ENCODE measurements around the gene CCDC121.

CCDC121 gene

DNA sequence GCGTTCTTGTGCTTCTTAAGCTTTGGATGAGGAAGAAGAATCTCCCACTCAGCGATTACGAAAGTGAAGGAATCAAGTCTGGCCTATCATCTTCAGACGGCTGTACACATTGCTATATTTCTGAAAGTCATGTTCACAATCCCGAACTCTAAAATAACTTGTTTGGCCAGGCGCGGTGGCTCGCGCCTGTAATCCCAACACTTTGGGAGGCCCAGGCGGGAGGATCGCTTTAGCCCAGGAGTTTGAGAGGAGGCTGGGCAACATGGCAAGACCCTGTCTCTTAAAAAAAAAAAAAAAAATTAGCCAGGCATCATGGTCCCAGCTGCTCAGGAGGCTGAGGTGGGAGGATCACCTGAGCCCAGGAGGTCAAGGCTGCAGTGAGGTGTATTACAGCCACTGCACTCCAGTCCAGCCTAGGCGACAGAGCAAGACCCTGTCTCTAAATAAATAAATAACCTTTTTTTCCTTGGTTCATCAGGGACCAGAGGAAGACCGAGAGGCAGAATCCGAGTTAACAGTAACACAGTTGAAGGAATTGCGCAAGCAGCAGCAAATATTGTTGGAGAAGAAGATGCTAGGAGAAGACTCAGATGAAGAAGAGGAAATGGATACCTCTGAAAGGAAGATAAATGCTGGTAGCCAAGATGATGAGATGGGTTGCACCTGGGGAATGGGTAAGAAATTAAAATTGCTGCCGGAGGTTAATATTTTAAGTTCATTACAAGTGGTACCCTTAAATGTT lies 36.0 kb upstream of the CCDC121 start:
- no peak for DNase-seq
- Histone ChIP-seq H3K9me3 (no peaks in the 10 kb centered on the region), H3K36me3 (peaks cover 47 to 53% (median 50%) of the 10 kb centered on the region in 3 donors), H3K27ac (peak overlapping the region in 1 of 2 donors; percentile 95), H3K4me1 (peaks cover 0 to 37% (median 21%) of the 10 kb centered on the region in 4 donors), H3K4me3 (peak overlapping the region; percentile 72 to 92), H3K27me3 (no peaks in the 10 kb centered on the region)
- intact Hi-C loops (cut with DNase I; ENCODE audit: low total_unique reads), result no loop called here
- TF ChIP-seq, protein P1, sequence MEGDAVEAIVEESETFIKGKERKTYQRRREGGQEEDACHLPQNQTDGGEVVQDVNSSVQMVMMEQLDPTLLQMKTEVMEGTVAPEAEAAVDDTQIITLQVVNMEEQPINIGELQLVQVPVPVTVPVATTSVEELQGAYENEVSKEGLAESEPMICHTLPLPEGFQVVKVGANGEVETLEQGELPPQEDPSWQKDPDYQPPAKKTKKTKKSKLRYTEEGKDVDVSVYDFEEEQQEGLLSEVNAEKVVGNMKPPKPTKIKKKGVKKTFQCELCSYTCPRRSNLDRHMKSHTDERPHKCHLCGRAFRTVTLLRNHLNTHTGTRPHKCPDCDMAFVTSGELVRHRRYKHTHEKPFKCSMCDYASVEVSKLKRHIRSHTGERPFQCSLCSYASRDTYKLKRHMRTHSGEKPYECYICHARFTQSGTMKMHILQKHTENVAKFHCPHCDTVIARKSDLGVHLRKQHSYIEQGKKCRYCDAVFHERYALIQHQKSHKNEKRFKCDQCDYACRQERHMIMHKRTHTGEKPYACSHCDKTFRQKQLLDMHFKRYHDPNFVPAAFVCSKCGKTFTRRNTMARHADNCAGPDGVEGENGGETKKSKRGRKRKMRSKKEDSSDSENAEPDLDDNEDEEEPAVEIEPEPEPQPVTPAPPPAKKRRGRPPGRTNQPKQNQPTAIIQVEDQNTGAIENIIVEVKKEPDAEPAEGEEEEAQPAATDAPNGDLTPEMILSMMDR (IDR thresholded peaks at IDR 0.05), result no peak

DNA sequence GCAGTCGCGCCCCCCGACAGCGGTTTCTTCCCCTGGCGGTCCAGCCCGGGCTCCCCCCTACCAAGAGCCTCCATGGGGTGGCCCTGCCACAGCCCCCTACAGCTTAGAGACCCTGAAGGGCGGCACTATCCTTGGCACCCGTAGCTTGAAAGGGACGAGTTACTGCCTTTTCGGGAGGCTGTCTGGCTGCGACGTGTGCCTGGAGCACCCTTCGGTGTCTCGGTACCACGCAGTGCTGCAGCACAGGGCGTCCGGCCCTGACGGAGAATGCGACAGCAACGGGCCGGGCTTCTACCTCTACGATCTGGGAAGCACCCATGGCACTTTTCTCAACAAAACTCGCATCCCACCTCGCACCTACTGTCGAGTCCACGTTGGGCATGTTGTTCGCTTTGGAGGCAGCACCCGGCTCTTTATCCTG lies 35.4 kb upstream of the CCDC121 start:
- H3K4me1 ChIP-seq, result peaks cover 0 to 41% (median 21%) of the 10 kb centered on the region in 4 donors
- no peaks in the 10 kb centered on the region for H3K27me3 ChIP-seq
- H3K36me3 ChIP-seq, result peaks cover 47 to 53% (median 49%) of the 10 kb centered on the region in 3 donors
- intact Hi-C loops (cut with DNase I; ENCODE audit: low total_unique reads), result no loop called here
- H3K4me3 ChIP-seq, result peak overlapping the region; percentile 72 to 92
- TF ChIP-seq, protein P1 (IDR thresholded peaks at IDR 0.05), result no peak
- H3K27ac ChIP-seq, result peak overlapping the region; percentile 87 to 95
- H3K9me3 ChIP-seq, result no peaks in the 10 kb centered on the region
- DNase-seq, result no peak

DNA sequence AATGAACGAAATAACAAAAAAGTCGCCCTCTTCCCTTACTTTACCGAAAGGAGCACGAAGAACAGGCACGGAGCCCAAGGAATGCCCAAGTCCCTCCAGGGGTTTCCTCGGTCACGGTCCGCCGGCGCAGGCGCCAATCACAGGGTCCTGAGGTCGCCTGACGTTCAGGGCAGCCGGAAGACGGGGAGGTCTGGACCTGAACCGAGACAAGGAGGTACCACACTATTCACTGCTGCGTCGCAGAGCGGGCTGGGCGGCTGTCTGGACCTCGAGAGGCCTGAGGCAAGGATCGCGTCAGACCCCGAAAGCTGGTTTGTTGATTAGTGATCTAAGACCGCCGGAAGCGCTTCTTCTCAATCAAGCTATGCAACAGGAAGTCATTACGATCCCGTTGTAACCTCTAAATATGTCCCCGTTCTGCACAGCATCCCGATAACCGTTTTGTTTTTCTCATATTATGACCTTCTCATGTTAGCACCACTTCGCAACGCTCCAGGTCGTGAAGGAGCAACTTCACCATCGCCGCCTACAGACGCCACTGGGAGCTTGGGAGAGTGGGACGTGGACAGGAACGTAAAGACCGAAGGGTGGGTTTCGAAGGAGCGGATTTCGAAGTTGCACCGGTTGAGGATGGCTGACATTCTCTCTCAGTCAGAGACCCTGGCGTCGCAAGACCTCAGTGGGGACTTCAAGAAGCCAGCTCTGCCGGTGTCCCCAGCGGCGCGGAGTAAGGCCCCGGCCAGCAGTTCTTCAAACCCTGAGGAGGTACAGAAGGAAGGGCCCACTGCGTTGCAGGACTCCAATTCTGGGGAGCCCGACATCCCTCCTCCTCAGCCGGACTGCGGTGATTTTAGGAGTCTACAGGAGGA lies 34.7 kb upstream of the CCDC121 start, which contains the start of the genes SLC4A1AP and SUPT7L:
SLC4A1AP (plus strand) TSS at position 605 of the 869 bp plus-strand sequence; CDS start at position 631, 26 bp downstream.
SUPT7L (minus strand) TSS at position 330 of the 869 bp plus-strand sequence. CDS start 1,422 bp downstream, outside the sequence.
- peaks cover 45 to 49% (median 48%) of the 10 kb centered on the region in 3 donors for H3K36me3 ChIP-seq
- H3K4me3 ChIP-seq, result peak within 1 kb of the TSS; percentile 72 to 92
- intact Hi-C loops (cut with DNase I; ENCODE audit: low total_unique reads), result no loop called here
- no peaks in the 10 kb centered on the region for H3K27me3 ChIP-seq
- TF ChIP-seq, protein P1 (IDR thresholded peaks at IDR 0.05), result no peak
- peak; percentile 60 to 82 for DNase-seq
- H3K9me3 ChIP-seq, result no peaks in the 10 kb centered on the region
- peaks cover 0 to 43% (median 21%) of the 10 kb centered on the region in 4 donors for H3K4me1 ChIP-seq
- H3K27ac ChIP-seq, result peak within 1 kb of the TSS; percentile 87 to 95

DNA sequence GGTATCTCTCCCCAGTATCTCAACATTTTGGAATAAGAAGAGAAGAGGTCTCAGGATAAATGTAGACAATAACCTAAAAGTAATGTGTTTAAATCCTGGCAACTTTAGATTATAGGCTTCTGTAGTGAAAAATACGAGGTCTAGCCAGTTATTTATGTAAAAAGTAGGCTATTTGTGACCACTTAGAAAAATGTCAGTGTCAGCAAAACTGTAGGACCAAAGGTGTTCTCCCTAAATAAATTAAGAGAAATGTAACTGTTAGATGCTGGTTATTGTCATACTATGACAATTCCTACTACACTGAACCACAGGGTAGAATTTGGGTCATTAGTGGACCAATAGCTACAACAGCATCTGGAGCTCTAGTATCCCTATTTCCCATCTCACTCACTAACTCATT lies 32.6 kb upstream of the CCDC121 start:
- H3K4me1 ChIP-seq, result peaks cover 0 to 41% (median 21%) of the 10 kb centered on the region in 4 donors
- DNase-seq, result no peak
- H3K9me3 ChIP-seq, result no peaks in the 10 kb centered on the region
- H3K27ac ChIP-seq, result no peak overlapping the region
- no peak overlapping the region for H3K4me3 ChIP-seq
- TF ChIP-seq, protein P1 (IDR thresholded peaks at IDR 0.05), result no peak
- intact Hi-C loops (cut with DNase I; ENCODE audit: low total_unique reads), result no loop called here
- no peaks in the 10 kb centered on the region for H3K27me3 ChIP-seq
- H3K36me3 ChIP-seq, result peaks cover 42 to 50% (median 45%) of the 10 kb centered on the region in 3 donors

DNA sequence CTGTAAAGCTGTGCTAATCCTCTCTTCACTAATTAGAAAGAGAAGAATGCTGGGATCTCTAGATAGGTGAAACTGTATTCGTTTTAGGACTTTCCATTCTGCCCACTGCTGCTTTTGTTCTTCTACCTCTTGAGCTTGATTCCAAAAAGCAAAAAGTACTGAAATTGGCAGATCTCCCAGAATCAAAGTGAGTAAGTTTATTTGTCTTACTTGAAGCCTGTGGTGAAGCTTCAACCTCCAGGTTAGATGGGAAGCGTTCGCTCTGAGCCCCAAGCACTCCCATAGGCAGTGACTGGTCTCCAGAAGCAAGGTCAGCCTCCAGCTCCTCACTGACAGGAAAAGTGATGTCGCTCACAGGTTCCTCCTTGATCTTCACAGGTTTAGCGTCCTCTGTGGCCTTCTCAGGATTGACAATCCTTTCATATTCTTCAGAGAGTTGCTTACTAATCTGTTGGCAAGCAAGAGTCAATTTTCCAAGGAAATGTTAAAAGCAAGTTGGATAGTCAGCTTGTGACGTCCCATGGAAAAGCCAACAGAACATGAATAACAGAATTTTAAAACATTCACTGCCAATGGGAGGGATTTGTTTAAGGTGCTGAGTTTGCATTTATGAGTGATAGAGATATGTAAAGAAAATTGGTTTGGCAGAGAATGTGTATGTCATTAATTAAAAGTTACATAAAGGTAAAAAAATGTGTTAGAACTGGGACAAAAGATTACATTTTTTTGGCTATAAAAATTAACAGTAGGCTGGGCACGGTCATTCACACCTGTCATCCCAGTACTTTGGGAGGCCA lies 26.5 kb upstream of the CCDC121 start:
- Histone ChIP-seq H3K27ac (no peak overlapping the region), H3K4me1 (peaks cover 0 to 6% (median 0%) of the 10 kb centered on the region in 4 donors), H3K9me3 (no peaks in the 10 kb centered on the region), H3K4me3 (no peak overlapping the region), H3K27me3 (no peaks in the 10 kb centered on the region), H3K36me3 (peaks cover 75 to 94% (median 87%) of the 10 kb centered on the region in 3 donors)
- TF ChIP-seq, protein P1 (IDR thresholded peaks at IDR 0.05), result no peak
- DNase-seq, result no peak
- intact Hi-C loops (cut with DNase I; ENCODE audit: low total_unique reads), result no loop called here

Measured in tibial artery (tissue), 4 donors.